Measurements from ENCODE around the gene POU2AF1. TPM values are rescaled to one million over a fixed set of nuclear protein-coding genes. Genes with fewer than 3 reads are reported as not detected.

Gene POU2AF1
- total and polyA plus RNA-seq, 2 of the 8 experiments (the other 6 are each of a cell fraction or from before 2014, with no cell fraction given), result not detected

DNA sequence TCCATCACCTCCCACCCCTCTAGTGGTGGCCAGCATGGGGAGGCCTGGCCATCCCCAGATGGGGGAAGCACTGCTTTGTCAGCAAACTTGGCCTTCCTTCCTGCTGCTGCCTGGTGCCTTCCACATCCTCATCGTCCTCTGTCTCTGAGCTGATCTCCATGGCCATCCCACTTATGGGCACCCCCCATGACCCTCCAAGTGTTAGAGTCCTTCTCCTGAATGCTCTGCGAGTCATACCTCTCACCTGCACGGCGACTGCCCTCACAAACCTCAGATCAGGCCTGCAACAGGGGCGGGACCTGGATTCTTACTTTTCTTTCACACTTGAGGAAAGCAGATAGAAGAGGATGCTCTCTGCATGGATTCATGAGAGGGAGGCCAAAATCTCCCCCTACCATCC is 24.0 kb downstream of the POU2AF1 start:
- no peak overlapping the region for H2BK20ac ChIP-seq (ENCODE audit: low read length)
- H4K5ac ChIP-seq (ENCODE audit: insufficient read length, low read depth, low read length), result no peak overlapping the region
- H3K4me1 ChIP-seq (replicated peaks in 1 of 4; ENCODE audit: control insufficient read depth in 3 of 4, insufficient read depth in 4 of 4, low read length in 3 of 4), result no peaks in the 10 kb centered on the region
- H2BK120ac ChIP-seq (replicated peaks; ENCODE audit: low read depth, low read length), result no peak overlapping the region
- no peak overlapping the region for H3K4me3 ChIP-seq (ENCODE audit: extremely low read depth in 1 of 4, insufficient read depth in 2 of 4, low read depth in 3 of 4, low read length in 4 of 4)
- H3K56ac ChIP-seq (replicated peaks; ENCODE audit: insufficient read length, low read depth, low read length), result no peak overlapping the region
- no peak overlapping the region for H3K4me2 ChIP-seq (ENCODE audit: insufficient read depth in 1 of 2, low read depth in 2 of 2, low read length in 2 of 2)
- FAIRE-seq, result no peak
- H4K20me1 ChIP-seq (replicated peaks in 1 of 2; ENCODE audit: control insufficient read depth in 1 of 2, insufficient read depth in 2 of 2, low read length in 2 of 2), result peaks cover 0 to 4% of the 10 kb centered on the region in 2 experiments
- DNase-seq (ENCODE audit: low read depth in 1 of 2, low spot score in 2 of 2), result no peak
- no peak overlapping the region for H2AFZ ChIP-seq (ENCODE audit: low read length)
- H3K36me3 ChIP-seq (ENCODE audit: control insufficient read depth in 2 of 4, insufficient read depth in 4 of 4, low read length in 3 of 4), result no peaks in the 10 kb centered on the region
- no peaks in the 10 kb centered on the region for H3K9me3 ChIP-seq (ENCODE audit: insufficient read depth in 2 of 2, low read depth in 1 of 2, low read length in 1 of 2)
- no peak overlapping the region for H3K23ac ChIP-seq (ENCODE audit: insufficient read length)
- no peak overlapping the region for H2AK5ac ChIP-seq (ENCODE audit: low read depth, low read length)
- H3K79me1 ChIP-seq (ENCODE audit: low read depth, low read length), result no peaks in the 10 kb centered on the region
- no peak overlapping the region for H3K9ac ChIP-seq (replicated peaks in 1 of 4; ENCODE audit: extremely low read depth in 1 of 4, low read depth in 3 of 4, low read length in 3 of 4)
- peaks cover 4% of the 10 kb centered on the region; the same call in 1 of the 2 replicates for H3K23me2 ChIP-seq (ENCODE audit: low read depth, low read length)
- POLR2A ChIA-PET (ENCODE audit: partially characterized antibody), result no interaction called here
- no peak overlapping the region for H3K14ac ChIP-seq (ENCODE audit: insufficient read length)
- no peak overlapping the region for H3K27ac ChIP-seq (ENCODE audit: low read depth, low read length)
- H3K27me3 ChIP-seq (replicated peaks in 1 of 4; ENCODE audit: control insufficient read depth in 3 of 4, extremely low read depth in 1 of 4, insufficient read depth in 3 of 4, low read length in 3 of 4), result no peaks in the 10 kb centered on the region
- H4K91ac ChIP-seq (replicated peaks; ENCODE audit: insufficient read length, low read length), result no peak overlapping the region
- CTCF ChIA-PET (ENCODE audit: partially characterized antibody), result interaction anchor here (0.8 to 2.1 kb wide), 3 partner anchors 9 to 74 kb away, joined by 3 to 6 read pairs (median 4); no protein-coding TSS in a partner anchor
- H2BK12ac ChIP-seq (ENCODE audit: low read depth, low read length), result no peak overlapping the region
- no peak overlapping the region for H3K4ac ChIP-seq (replicated peaks; ENCODE audit: insufficient read length, low read depth, low read length)
- H3K18ac ChIP-seq (ENCODE audit: extremely low read depth, low read length), result no peak overlapping the region
- WGBS, 2 experiments (ENCODE audit: extremely low coverage in 1 of 2, insufficient coverage in 1 of 2, insufficient read length in 1 of 2, insufficient replicate concordance in 2 of 2, low coverage in 1 of 2, low lambda C conversion rate in 2 of 2, missing lambda C conversion rate in 1 of 2), result 88% methylated on average over 5 of the region's 5 CpGs; no CpG with 5 or more reads in 1 of the 2 experiments
- no peak overlapping the region for H4K8ac ChIP-seq (ENCODE audit: extremely low read depth, insufficient read depth, low read length)
- no peak overlapping the region for H2BK15ac ChIP-seq (ENCODE audit: low read length)
- H2BK5ac ChIP-seq (ENCODE audit: low read depth, low read length), result no peak overlapping the region
- H3K79me2 ChIP-seq (ENCODE audit: control insufficient read depth in 1 of 2, insufficient read depth in 2 of 2, low read length in 2 of 2), result no peaks in the 10 kb centered on the region
- TF ChIP-seq BCL11A (IDR thresholded peaks at IDR 0.05; ENCODE audit: low read depth in 2 of 2, low read length in 2 of 2), result no peak
- TF ChIP-seq, protein P1, sequence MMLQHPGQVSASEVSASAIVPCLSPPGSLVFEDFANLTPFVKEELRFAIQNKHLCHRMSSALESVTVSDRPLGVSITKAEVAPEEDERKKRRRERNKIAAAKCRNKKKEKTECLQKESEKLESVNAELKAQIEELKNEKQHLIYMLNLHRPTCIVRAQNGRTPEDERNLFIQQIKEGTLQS (IDR thresholded peaks at IDR 0.05; ENCODE audit: insufficient read depth, low read depth, low read length), result no peak
- TF ChIP-seq JUND (IDR thresholded peaks at IDR 0.05; ENCODE audit: low read length), result no peak
- TF ChIP-seq SUZ12 (IDR thresholded peaks at IDR 0.05; ENCODE audit: low read length), result no peak
- TF ChIP-seq JUN (IDR thresholded peaks at IDR 0.05; ENCODE audit: low read depth, low read length), result no peak
- TF ChIP-seq CHD1 (IDR thresholded peaks at IDR 0.05; ENCODE audit: low read depth, low read length), result no peak
- no peak for TF ChIP-seq GABPA (IDR thresholded peaks at IDR 0.05; ENCODE audit: borderline replicate concordance, insufficient read depth, low read length)
- no peak for TF ChIP-seq YY1 (IDR thresholded peaks at IDR 0.05; ENCODE audit: low read depth, low read length)
- TF ChIP-seq, protein P2, sequence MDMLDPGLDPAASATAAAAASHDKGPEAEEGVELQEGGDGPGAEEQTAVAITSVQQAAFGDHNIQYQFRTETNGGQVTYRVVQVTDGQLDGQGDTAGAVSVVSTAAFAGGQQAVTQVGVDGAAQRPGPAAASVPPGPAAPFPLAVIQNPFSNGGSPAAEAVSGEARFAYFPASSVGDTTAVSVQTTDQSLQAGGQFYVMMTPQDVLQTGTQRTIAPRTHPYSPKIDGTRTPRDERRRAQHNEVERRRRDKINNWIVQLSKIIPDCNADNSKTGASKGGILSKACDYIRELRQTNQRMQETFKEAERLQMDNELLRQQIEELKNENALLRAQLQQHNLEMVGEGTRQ (IDR thresholded peaks at IDR 0.05; ENCODE audit: low read length), result no peak
- TF ChIP-seq HDAC2 (IDR thresholded peaks at IDR 0.05; ENCODE audit: borderline replicate concordance in 1 of 2, low read depth in 2 of 2, low read length in 2 of 2), result no peak
- TF ChIP-seq SAP30 (IDR thresholded peaks at IDR 0.05; ENCODE audit: insufficient read depth, insufficient replicate concordance, low read length), result no peak
- no peak for TF ChIP-seq CTBP2 (IDR thresholded peaks at IDR 0.05; ENCODE audit: borderline replicate concordance, insufficient read depth, insufficient read length, low read length)

Data from H1 (cell line).